T-helper 2 cell treated with Interferon-gamma antibody and Interleukin-4, amounts not matched to agents 5 μg/mL and 100 μg/mL, for 36 hours (primary cell): Measurements from ENCODE around the gene COL21A1.

Experiments used
- DNase-seq: peaks from one replicate; pipeline ENCODE4 v3.0.0; 2021; ENCODE audit warnings: low spot score
- H3K27ac Mint-ChIP-seq: one replicate; pipeline ENCODE4 v1.8.0; 2021; ENCODE audit warnings: mild to moderate bottlenecking, mixed read lengths
- H3K27me3 Mint-ChIP-seq: one replicate; pipeline ENCODE4 v1.8.0; 2021; ENCODE audit warnings: low read depth, mixed read lengths
- H3K36me3 Mint-ChIP-seq: one replicate; pipeline ENCODE4 v1.8.0; 2021; ENCODE audit warnings: low read depth, mixed read lengths
- H3K4me1 Mint-ChIP-seq: one replicate; pipeline ENCODE4 v1.8.0; 2021; ENCODE audit warnings: low read depth, mixed read lengths
- H3K4me3 Mint-ChIP-seq: one replicate; pipeline ENCODE4 v1.8.0; 2022; ENCODE audit warnings: mild to moderate bottlenecking, moderate library complexity, mixed read lengths
- H3K9me3 Mint-ChIP-seq: one replicate; pipeline ENCODE4 v1.8.0; 2021; ENCODE audit warnings: mixed read lengths

Gene COL21A1

GRCh38 chr6:56055081-56055704, 192.2 kb downstream of the COL21A1 start:
- H3K4me3 Mint-ChIP-seq, result no peak overlapping the region
- no peak overlapping the region for H3K27ac Mint-ChIP-seq
- no peaks in the 10 kb centered on the region for H3K36me3 Mint-ChIP-seq
- no peaks in the 10 kb centered on the region for H3K4me1 Mint-ChIP-seq
- no peaks in the 10 kb centered on the region for H3K9me3 Mint-ChIP-seq
- no peaks in the 10 kb centered on the region for H3K27me3 Mint-ChIP-seq
- no peak for DNase-seq

GRCh38 chr6:56051202-56051598, 196.2 kb downstream of the COL21A1 start:
- Mint-ChIP-seq H3K36me3 (no peaks in the 10 kb centered on the region), H3K4me1 (no peaks in the 10 kb centered on the region), H3K27me3 (no peaks in the 10 kb centered on the region), H3K9me3 (no peaks in the 10 kb centered on the region), H3K4me3 (no peak overlapping the region), H3K27ac (no peak overlapping the region)
- DNase-seq, result no peak

- no peaks in the 10 kb centered on the region for H3K4me1 Mint-ChIP-seq
- no peaks in the 10 kb centered on the region for H3K36me3 Mint-ChIP-seq
- DNase-seq, result no peak
- no peaks in the 10 kb centered on the region for H3K27me3 Mint-ChIP-seq
- no peak overlapping the region for H3K27ac Mint-ChIP-seq
- H3K4me3 Mint-ChIP-seq, result no peak overlapping the region
- no peaks in the 10 kb centered on the region for H3K9me3 Mint-ChIP-seq
Measured at GRCh38 chr6:56050530-56051201, 196.7 kb downstream of the COL21A1 start.

- H3K4me3 Mint-ChIP-seq, result no peak overlapping the region
- DNase-seq, result no peak
- no peaks in the 10 kb centered on the region for H3K27me3 Mint-ChIP-seq
- no peaks in the 10 kb centered on the region for H3K4me1 Mint-ChIP-seq
- no peak overlapping the region for H3K27ac Mint-ChIP-seq
- no peaks in the 10 kb centered on the region for H3K9me3 Mint-ChIP-seq
- H3K36me3 Mint-ChIP-seq, result no peaks in the 10 kb centered on the region
Measured at GRCh38 chr6:56048601-56049000, 198.8 kb downstream of the COL21A1 start.

- H3K4me3 Mint-ChIP-seq, result no peak overlapping the region
- H3K4me1 Mint-ChIP-seq, result no peaks in the 10 kb centered on the region
- no peaks in the 10 kb centered on the region for H3K27me3 Mint-ChIP-seq
- no peaks in the 10 kb centered on the region for H3K9me3 Mint-ChIP-seq
- no peak overlapping the region for H3K27ac Mint-ChIP-seq
- H3K36me3 Mint-ChIP-seq, result no peaks in the 10 kb centered on the region
- DNase-seq, result no peak
Measured at GRCh38 chr6:56047931-56048540, 199.3 kb downstream of the COL21A1 start.

- H3K36me3 Mint-ChIP-seq, result no peaks in the 10 kb centered on the region
- no peaks in the 10 kb centered on the region for H3K4me1 Mint-ChIP-seq
- H3K4me3 Mint-ChIP-seq, result no peak overlapping the region
- H3K27me3 Mint-ChIP-seq, result no peaks in the 10 kb centered on the region
- no peak for DNase-seq
- no peaks in the 10 kb centered on the region for H3K9me3 Mint-ChIP-seq
- no peak overlapping the region for H3K27ac Mint-ChIP-seq
Measured at GRCh38 chr6:56046576-56046975, 200.8 kb downstream of the COL21A1 start.

- DNase-seq, result no peak
- no peaks in the 10 kb centered on the region for H3K9me3 Mint-ChIP-seq
- H3K4me3 Mint-ChIP-seq, result no peak overlapping the region
- H3K27ac Mint-ChIP-seq, result no peak overlapping the region
- H3K4me1 Mint-ChIP-seq, result no peaks in the 10 kb centered on the region
- no peaks in the 10 kb centered on the region for H3K36me3 Mint-ChIP-seq
- no peaks in the 10 kb centered on the region for H3K27me3 Mint-ChIP-seq
Measured at GRCh38 chr6:56043761-56044160, 203.6 kb downstream of the COL21A1 start.

GRCh38 chr6:56043076-56043475, 204.3 kb downstream of the COL21A1 start:
- Mint-ChIP-seq H3K4me3 (no peak overlapping the region), H3K27ac (no peak overlapping the region)

GRCh38 chr6:56041591-56041990, 205.8 kb downstream of the COL21A1 start:
- no peaks in the 10 kb centered on the region for H3K36me3 Mint-ChIP-seq
- no peak overlapping the region for H3K4me3 Mint-ChIP-seq
- no peaks in the 10 kb centered on the region for H3K9me3 Mint-ChIP-seq
- DNase-seq, result no peak
- H3K4me1 Mint-ChIP-seq, result no peaks in the 10 kb centered on the region
- no peak overlapping the region for H3K27ac Mint-ChIP-seq
- H3K27me3 Mint-ChIP-seq, result no peaks in the 10 kb centered on the region

More at GRCh38 chr6:56043076-56043475, 204.3 kb downstream of the COL21A1 start:
- Mint-ChIP-seq H3K27me3 (no peaks in the 10 kb centered on the region), H3K36me3 (no peaks in the 10 kb centered on the region), H3K4me1 (no peaks in the 10 kb centered on the region), H3K9me3 (no peaks in the 10 kb centered on the region)
- DNase-seq, result no peak

- Mint-ChIP-seq H3K4me1 (no peaks in the 10 kb centered on the region), H3K4me3 (no peak overlapping the region), H3K27ac (no peak overlapping the region), H3K36me3 (no peaks in the 10 kb centered on the region), H3K27me3 (no peaks in the 10 kb centered on the region), H3K9me3 (no peaks in the 10 kb centered on the region)
- no peak for DNase-seq
Measured at GRCh38 chr6:56040889-56041301, 206.5 kb downstream of the COL21A1 start.

- Mint-ChIP-seq H3K27me3 (no peaks in the 10 kb centered on the region), H3K27ac (no peak overlapping the region), H3K4me3 (no peak overlapping the region), H3K4me1 (no peaks in the 10 kb centered on the region), H3K9me3 (no peaks in the 10 kb centered on the region), H3K36me3 (no peaks in the 10 kb centered on the region)
- no peak for DNase-seq
Measured at GRCh38 chr6:56040223-56040622, 207.2 kb downstream of the COL21A1 start.

- no peak overlapping the region for H3K4me3 Mint-ChIP-seq
- no peaks in the 10 kb centered on the region for H3K36me3 Mint-ChIP-seq
- no peak for DNase-seq
- no peaks in the 10 kb centered on the region for H3K27me3 Mint-ChIP-seq
- no peaks in the 10 kb centered on the region for H3K9me3 Mint-ChIP-seq
- no peak overlapping the region for H3K27ac Mint-ChIP-seq
- H3K4me1 Mint-ChIP-seq, result no peaks in the 10 kb centered on the region
Measured at GRCh38 chr6:56038764-56039163, 208.6 kb downstream of the COL21A1 start.

- Mint-ChIP-seq H3K9me3 (no peaks in the 10 kb centered on the region), H3K27me3 (no peaks in the 10 kb centered on the region), H3K4me3 (no peak overlapping the region)
Measured at GRCh38 chr6:56037601-56038000, 209.8 kb downstream of the COL21A1 start.

GRCh38 chr6:56036916-56037600, 210.3 kb downstream of the COL21A1 start:
- Mint-ChIP-seq H3K4me1 (no peaks in the 10 kb centered on the region), H3K27ac (no peak overlapping the region), H3K9me3 (no peaks in the 10 kb centered on the region), H3K4me3 (no peak overlapping the region), H3K27me3 (no peaks in the 10 kb centered on the region), H3K36me3 (no peaks in the 10 kb centered on the region)
- no peak for DNase-seq

More at GRCh38 chr6:56037601-56038000, 209.8 kb downstream of the COL21A1 start:
- H3K4me1 Mint-ChIP-seq, result no peaks in the 10 kb centered on the region
- DNase-seq, result no peak
- H3K36me3 Mint-ChIP-seq, result no peaks in the 10 kb centered on the region
- no peak overlapping the region for H3K27ac Mint-ChIP-seq
